Measurements from ENCODE around the gene NOXO1.

DNA sequence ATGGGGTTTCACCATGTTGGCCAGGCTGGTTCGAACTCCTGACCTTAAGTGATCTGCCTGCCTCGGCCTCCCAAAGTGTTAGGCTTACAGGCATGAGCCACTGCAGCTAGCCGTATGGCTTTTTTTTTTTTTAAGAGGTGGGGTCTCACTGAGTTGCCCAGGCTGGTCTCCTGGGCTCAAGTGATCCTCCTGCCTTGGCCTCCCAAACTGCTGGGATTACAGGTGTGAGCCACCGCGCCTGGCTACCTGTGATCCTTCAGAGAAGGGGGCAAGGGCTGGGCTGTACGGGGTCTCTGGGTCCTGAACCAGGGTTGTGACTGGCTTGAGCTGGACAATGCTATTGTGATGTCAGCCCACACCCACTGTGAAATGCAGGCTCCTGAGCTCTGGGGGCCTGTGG, 14.8 kb downstream of the NOXO1 start, which contains the start of gene RNF151:
- TF ChIP-seq CTCF (IDR thresholded peaks at IDR 0.05; ENCODE audit: extremely low read depth in 1 of 2, insufficient read depth in 1 of 2, low read depth in 1 of 2, low read length in 2 of 2) (no peak), EZH2 (IDR thresholded peaks at IDR 0.05; ENCODE audit: borderline replicate concordance, low read depth, low read length, severe bottlenecking) (no peak), POLR2AphosphoS5 (IDR thresholded peaks at IDR 0.05; ENCODE audit: insufficient read depth, low read depth, low read length) (no peak), POLR2A (IDR thresholded peaks at IDR 0.05; ENCODE audit: low read depth, low read length) (no peak), GATA2 (IDR thresholded peaks at IDR 0.05; ENCODE audit: insufficient read depth, insufficient read length, low read depth, low read length) (no peak), JUN (IDR thresholded peaks at IDR 0.05; ENCODE audit: borderline replicate concordance, insufficient read depth, insufficient read length, low read depth) (no peak), MAX (IDR thresholded peaks at IDR 0.05; ENCODE audit: insufficient read depth, insufficient read length) (no peak)

Data from endothelial cell of umbilical vein (primary cell).